DMS153 treated with DMSO at 0.1 percent for 48 hours (cell line): ENCODE measurements around the gene GRAMD2A.

Experiments used
- DNase-seq: peaks from one replicate; lab custom pipeline; 2025; ENCODE audit not compliant: unreplicated experiment; lab: John Stamatoyannopoulos, UW

Gene GRAMD2A

GRCh38 chr15:72197460-72198355 is at the start of gene GRAMD2A:
TSS of gene GRAMD2A (minus strand) at chr15:72197787.
- no peak for DNase-seq

- no peak for DNase-seq
Measured at GRCh38 chr15:72242775-72243370, 45.3 kb upstream of the GRAMD2A start.

GRCh38 chr15:72239652-72240051 is 42.1 kb upstream of the GRAMD2A start:
- no peak for DNase-seq

GRCh38 chr15:72238586-72238985 is 41.0 kb upstream of the GRAMD2A start:
- no peak for DNase-seq

GRCh38 chr15:72237853-72238224 is 40.3 kb upstream of the GRAMD2A start:
- no peak for DNase-seq

GRCh38 chr15:72237029-72237852 is 39.7 kb upstream of the GRAMD2A start:
- DNase-seq, result no peak

GRCh38 chr15:72236381-72237003 is 38.9 kb upstream of the GRAMD2A start:
- no peak for DNase-seq

GRCh38 chr15:72235298-72235697 is 37.7 kb upstream of the GRAMD2A start:
- DNase-seq, result no peak

- no peak for DNase-seq
Measured at GRCh38 chr15:72233769-72234168, 36.2 kb upstream of the GRAMD2A start.

- no peak for DNase-seq
Measured at GRCh38 chr15:72231833-72232478, 34.4 kb upstream of the GRAMD2A start.

- DNase-seq, result peak; percentile 69
Measured at GRCh38 chr15:72231066-72231832, 33.7 kb upstream of the GRAMD2A start, which contains the start of gene PKM. TSS of gene PKM (minus strand) at chr15:72231190. CDS start at chr15:72219097, 12,093 bp downstream.

GRCh38 chr15:72230197-72231065 is 32.8 kb upstream of the GRAMD2A start:
- DNase-seq, result no peak

GRCh38 chr15:72229947-72230196 is 32.3 kb upstream of the GRAMD2A start:
- DNase-seq, result no peak

- no peak for DNase-seq
Measured at GRCh38 chr15:72229076-72229946, 31.7 kb upstream of the GRAMD2A start.

- DNase-seq, result no peak
Measured at GRCh38 chr15:72227720-72228119, 30.1 kb upstream of the GRAMD2A start.

- DNase-seq, result no peak
Measured at GRCh38 chr15:72227192-72227586, 29.6 kb upstream of the GRAMD2A start.

- no peak for DNase-seq
Measured at GRCh38 chr15:72223278-72223677, 25.7 kb upstream of the GRAMD2A start.

- DNase-seq, result no peak
Measured at GRCh38 chr15:72222393-72222792, 24.8 kb upstream of the GRAMD2A start.
